Measurements from ENCODE around the gene RNF151. TPM values are rescaled to one million over a fixed set of nuclear protein-coding genes. Genes with fewer than 3 reads are reported as not detected.

RNF151 gene
- total and polyA plus RNA-seq, 2 of the 13 experiments (the other 11 are each of a cell fraction or from before 2014, with no cell fraction given) = not detected

GRCh38 chr16:1942810-1943726, 23.6 kb upstream of the RNF151 start, which contains the start of gene MSRB1 (continued):
- TF ChIP-seq TGIF2 (CRISPR knock-in tag; IDR thresholded peaks at IDR 0.05) (0 out of 2 replicates have a peak, but pooled peaks have one; percentile 36), HMGXB3 (CRISPR knock-in tag; IDR thresholded peaks at IDR 0.05; ENCODE audit: borderline replicate concordance) (no peak), ZNF691 (CRISPR knock-in tag; IDR thresholded peaks at IDR 0.05; ENCODE audit: borderline replicate concordance, low read depth) (peak; percentile 79; the same call in 1 of the 2 replicates), PHF8 (CRISPR knock-in tag; IDR thresholded peaks at IDR 0.05) (peak; percentile 67), FOXM1 (CRISPR knock-in tag; IDR thresholded peaks at IDR 0.05) (no peak), MLX (CRISPR knock-in tag; IDR thresholded peaks at IDR 0.05) (no peak), SYNCRIP (IDR thresholded peaks at IDR 0.05; ENCODE audit: insufficient read depth, low read depth, low read length) (no peak), ZNF136 (CRISPR knock-in tag; IDR thresholded peaks at IDR 0.05; ENCODE audit: low read depth) (no peak), ZNF660 (CRISPR knock-in tag; IDR thresholded peaks at IDR 0.05; ENCODE audit: borderline replicate concordance, low read depth) (0 out of 2 replicates have a peak, but pooled peaks have one; percentile 22), ZNF230 (CRISPR knock-in tag; IDR thresholded peaks at IDR 0.05) (0 out of 2 replicates have a peak, but pooled peaks have one; percentile 60), REST (IDR thresholded peaks at IDR 0.05; ENCODE audit: borderline replicate concordance in 1 of 2, low read depth in 1 of 2, low read length in 2 of 2) (peak in 1 of 2 experiments; percentile 62; a peak in 1 of 4 replicates), TRIM24 (CRISPR knock-in tag; IDR thresholded peaks at IDR 0.05) (no peak), SRY (CRISPR knock-in tag; IDR thresholded peaks at IDR 0.05) (peak; percentile 80; the same call in 1 of the 2 replicates), YY1 (IDR thresholded peaks at IDR 0.05; ENCODE audit: insufficient read depth, insufficient replicate concordance, low read depth, low read length) (peak; percentile 83), ZBTB42 (CRISPR knock-in tag; IDR thresholded peaks at IDR 0.05) (no peak), ZNF260 (CRISPR knock-in tag; IDR thresholded peaks at IDR 0.05; ENCODE audit: borderline replicate concordance, low read depth) (no peak), HOXA7 (CRISPR knock-in tag; IDR thresholded peaks at IDR 0.05) (no peak), ZNF160 (CRISPR knock-in tag; IDR thresholded peaks at IDR 0.05) (peak; percentile 27; the same call in 1 of the 2 replicates)

Measured in HepG2 (cell line).